HG03460 (cell line): ENCODE results near the gene PCSK9.

ENCODE experiments used
- ATAC-seq: cut with Tn5 transposase; IDR thresholded peaks from one replicate; pipeline ENCODE4 v1.9.1; 2021; ENCODE audit not compliant: unreplicated experiment

PCSK9 gene

DNA sequence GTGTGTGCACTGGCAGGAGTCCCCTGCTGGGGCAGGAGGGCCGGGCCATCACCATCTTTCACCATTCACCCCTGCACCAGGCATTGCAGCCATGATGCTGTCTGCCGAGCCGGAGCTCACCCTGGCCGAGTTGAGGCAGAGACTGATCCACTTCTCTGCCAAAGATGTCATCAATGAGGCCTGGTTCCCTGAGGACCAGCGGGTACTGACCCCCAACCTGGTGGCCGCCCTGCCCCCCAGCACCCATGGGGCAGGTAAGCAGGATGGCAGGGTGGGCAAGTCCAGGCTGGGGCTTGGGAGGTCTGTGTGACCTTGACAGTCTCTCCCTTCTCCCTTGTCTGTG, 18.6 kb downstream of the PCSK9 start:
- ATAC-seq: no peak

DNA sequence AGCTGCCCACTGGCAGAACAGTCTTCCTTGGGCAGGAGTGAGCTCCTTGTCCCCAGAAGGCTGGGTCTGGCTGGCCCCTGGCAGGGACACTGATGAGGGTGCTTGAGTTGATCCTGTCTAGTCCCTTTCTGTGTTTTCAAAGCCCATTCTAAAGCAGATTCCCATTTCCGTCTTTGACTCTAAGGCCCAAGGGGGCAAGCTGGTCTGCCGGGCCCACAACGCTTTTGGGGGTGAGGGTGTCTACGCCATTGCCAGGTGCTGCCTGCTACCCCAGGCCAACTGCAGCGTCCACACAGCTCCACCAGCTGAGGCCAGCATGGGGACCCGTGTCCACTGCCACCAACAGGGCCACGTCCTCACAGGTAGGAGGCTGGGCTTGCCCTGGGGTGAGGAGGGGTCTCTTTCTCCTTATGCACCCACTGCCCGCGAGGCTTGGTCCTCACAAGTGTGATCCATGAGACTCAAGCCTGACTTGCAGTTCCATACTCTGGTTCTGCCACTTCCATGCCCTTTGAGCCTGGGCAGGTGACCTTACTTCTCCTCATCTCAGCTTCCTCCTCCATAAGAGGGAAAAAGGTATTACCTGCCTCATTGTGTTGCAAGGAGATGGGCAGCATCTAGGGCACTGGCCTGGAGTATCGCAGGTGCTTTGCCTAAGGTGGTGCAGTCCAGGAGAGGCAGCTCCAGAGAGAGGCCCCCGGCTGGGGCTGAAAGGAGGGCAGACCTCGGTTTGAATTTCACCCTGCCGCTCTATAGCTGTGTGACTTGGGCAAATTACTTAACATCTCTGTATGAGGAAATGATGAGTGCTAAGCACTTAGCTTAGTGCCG, 20.2 kb downstream of the PCSK9 start:
- ATAC-seq: no peak

DNA sequence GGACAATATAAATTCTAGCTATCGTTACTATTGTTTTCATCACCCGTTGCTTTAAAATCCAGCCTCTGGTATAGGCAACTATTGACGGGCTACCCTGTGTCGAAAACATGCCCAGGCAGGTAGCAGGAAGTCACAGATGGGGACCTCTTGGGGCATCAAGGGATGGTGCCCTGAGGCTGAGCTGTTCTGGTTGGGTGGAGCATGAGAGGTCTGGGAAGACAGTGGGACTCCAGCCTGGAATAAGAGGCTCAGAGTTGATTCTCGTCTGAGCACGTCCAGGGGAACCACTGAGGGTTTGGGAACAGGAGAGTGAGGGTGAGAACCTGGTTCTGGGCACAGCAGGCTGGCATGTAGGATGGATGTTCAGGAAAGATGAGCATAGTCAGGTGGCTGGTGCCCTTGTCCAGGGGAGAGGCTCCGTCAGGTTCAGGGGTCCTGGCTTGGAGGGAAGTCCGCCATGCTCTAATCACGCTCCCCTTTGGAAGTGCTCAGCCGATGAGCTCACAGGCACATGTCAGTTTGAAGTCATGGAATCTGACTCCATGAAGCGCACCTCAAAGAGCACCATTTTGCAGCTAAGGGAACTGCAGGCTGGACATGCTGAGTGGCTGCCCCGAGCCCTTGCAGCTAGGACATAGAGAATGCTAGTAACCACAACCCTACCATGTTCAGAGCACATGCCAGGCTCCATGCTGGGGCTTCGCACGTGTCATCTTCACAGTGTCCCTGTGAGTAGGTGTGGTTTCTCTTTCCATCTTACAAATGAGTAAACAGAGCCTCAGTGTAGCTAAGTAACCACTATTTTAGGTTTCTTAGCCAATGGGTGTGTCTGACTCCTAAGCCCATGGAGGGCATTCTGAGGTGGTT, 21.0 kb downstream of the PCSK9 start:
- no peak for ATAC-seq

DNA sequence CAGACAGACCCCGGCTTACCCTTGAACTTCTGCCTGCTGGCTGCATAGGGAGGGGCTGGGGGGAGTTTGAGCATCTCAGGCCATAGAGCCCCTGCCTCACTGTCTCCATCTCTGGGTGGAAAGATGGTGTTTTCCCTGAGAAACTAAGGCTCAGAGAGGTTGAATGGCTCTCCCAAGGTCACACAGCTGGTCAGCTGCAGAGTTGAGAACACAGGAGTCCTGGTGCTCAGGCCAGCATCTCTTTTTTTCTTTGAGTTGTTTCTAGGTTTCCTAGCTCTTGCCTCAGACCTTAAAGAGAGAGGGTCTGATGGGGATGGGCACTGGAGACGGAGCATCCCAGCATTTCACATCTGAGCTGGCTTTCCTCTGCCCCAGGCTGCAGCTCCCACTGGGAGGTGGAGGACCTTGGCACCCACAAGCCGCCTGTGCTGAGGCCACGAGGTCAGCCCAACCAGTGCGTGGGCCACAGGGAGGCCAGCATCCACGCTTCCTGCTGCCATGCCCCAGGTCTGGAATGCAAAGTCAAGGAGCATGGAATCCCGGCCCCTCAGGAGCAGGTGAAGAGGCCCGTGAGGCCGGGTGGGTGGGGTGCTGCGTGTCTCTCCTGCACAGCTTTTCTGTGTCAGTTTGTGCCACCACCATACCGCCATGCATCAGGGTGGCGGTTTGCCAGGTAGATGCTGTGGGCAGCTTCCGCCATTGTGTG, 21.8 kb downstream of the PCSK9 start:
- no peak for ATAC-seq

GRCh38 chr1:55061706-55062321, 22.5 kb downstream of the PCSK9 start:
- ATAC-seq: no peak

DNA sequence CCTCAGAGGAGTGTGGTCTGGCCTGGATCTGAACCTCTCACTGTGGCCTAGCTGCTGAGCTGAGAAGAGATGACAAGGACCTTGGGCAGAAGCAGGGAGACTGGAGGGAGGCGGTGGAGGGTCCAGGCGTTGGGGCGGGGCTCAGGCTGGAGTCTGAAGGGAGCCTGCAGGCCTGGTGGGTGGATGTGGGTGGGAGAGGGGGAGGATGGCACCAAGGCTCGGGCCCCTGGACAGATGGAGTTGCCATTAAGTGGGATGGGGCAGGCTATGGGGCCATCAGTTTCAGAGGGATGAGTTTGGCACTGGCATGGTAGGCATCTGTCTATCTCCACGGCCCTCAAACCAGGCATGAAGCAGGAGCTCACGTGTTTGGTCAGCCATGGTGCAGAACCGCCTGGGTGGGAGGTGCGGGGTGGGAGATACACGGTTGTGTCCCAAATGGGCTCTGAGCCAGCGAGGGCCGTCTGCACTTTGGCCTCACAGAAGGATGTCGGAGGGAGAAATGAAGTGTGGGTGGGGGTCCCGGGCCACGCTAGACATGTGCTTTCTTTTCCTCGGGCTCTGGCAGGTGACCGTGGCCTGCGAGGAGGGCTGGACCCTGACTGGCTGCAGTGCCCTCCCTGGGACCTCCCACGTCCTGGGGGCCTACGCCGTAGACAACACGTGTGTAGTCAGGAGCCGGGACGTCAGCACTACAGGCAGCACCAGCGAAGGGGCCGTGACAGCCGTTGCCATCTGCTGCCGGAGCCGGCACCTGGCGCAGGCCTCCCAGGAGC, 23.6 kb downstream of the PCSK9 start:
- ATAC-seq: no peak

DNA sequence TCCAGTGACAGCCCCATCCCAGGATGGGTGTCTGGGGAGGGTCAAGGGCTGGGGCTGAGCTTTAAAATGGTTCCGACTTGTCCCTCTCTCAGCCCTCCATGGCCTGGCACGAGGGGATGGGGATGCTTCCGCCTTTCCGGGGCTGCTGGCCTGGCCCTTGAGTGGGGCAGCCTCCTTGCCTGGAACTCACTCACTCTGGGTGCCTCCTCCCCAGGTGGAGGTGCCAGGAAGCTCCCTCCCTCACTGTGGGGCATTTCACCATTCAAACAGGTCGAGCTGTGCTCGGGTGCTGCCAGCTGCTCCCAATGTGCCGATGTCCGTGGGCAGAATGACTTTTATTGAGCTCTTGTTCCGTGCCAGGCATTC, 24.2 kb downstream of the PCSK9 start:
- no peak for ATAC-seq

- ATAC-seq: no peak
Measured at GRCh38 chr1:55064071-55064581, 24.8 kb downstream of the PCSK9 start.

DNA sequence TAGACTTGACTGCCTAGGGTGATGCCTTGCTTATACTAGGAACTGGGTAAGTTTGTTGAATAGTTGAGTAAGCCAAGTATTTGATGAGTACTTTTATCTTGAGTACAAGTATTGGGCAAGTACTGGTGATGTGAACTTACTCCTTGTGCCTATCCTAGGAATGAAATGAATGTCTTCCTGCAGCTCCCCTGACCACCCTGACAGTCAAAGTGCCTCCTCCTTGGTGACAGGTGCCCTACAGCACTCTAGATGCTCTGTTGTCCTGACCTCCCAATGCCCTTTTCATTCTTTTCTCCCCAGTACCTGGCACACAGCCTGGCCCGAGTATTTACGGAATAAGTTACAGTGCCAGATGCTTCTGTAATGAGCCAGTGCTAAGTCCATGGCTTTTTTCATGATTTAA, 25.5 kb downstream of the PCSK9 start:
- ATAC-seq: no peak

GRCh38 chr1:55065648-55066047, 26.3 kb downstream of the PCSK9 start:
- ATAC-seq: no peak

GRCh38 chr1:55067022-55067778, 27.9 kb downstream of the PCSK9 start:
- no peak for ATAC-seq

GRCh38 chr1:55067914-55068313, 28.6 kb downstream of the PCSK9 start:
- no peak for ATAC-seq

GRCh38 chr1:55068638-55069037, 29.3 kb downstream of the PCSK9 start:
- ATAC-seq: no peak

DNA sequence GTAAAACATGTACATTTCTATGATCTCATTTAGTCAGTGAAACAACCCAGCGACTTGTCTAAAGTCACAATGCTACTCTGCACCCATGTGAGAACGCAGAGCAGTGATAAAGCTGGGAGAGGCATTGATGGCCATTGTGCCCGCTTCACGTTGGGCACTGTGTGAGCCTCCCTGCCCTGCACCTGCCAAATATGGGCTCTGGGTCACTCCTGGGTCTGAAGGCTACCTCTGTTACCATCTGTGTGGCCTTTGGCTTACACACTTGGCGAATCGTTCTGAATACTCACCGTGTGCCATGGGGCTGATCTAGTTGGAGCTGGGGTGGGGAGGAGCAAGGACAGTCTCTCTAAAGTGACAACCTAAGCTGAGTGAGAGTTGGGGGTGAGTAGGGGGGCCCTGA, 29.9 kb downstream of the PCSK9 start:
- ATAC-seq: no peak

GRCh38 chr1:55070293-55071164, 31.2 kb downstream of the PCSK9 start:
- no peak for ATAC-seq

DNA sequence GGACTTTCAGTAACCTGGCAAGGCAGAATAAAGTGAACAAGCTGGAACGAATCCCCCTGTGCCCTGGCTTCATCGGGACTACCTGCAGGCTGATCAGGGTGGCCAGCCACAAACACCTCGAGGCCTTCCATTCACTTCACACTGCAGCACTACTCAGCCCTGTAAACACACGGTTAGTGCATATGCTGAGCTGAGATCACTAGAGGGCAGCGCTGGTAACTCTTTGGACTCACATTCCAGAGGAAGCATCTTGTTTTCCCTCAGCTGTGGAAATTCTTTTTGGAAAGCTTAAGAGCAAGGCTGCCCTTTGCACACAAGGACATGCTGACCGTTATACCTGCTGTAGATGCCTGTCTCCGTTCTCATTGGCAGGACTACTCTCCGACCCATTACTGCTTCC, 32.1 kb downstream of the PCSK9 start:
- no peak for ATAC-seq

DNA sequence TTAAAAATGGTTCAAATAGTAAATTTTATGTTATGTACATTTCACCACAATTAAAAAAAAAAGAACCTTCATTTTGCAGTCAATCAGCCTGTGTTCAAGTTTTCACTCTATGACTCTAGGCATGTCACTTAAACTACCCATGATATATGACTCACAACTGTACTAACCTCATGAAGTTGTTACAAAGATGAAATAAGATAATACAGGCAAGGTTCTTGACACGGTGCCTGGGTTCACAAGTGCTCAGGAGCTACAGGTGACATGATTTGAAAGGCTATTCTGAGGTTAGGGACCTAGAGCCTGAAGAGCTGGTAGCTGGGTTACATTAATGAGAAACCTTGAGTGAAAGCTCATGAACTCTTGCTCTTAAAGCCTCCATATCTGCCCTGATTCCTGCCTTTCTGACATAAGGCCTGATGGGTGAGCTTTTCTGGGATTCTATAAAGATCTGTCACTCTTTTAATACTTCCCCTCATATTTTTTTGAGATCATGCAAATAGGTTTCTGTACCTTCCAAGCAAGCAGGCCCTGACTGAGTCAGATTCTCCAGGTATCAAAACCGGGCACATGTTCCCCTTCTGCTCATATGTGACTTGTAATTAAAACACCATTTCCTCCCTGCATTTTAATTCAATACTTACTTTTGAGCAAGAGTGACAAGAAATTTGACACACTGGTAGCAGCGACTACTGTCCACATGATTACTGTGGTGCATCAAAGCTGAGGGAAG, 34.0 kb downstream of the PCSK9 start:
- peak; percentile 93 for ATAC-seq

GRCh38 chr1:55074455-55074854, 35.1 kb downstream of the PCSK9 start:
- ATAC-seq: no peak
